MV-4-11 (cell line): ENCODE results near the gene R3HDM2.
"Not testable (repeated sequence)": the region's sequence is repeated elsewhere in the genome, so short reads cannot be mapped to it uniquely, and the experiment has no call there.

Source experiments
- DNase-seq: peaks from one replicate; lab custom pipeline; 2025; lab: John Stamatoyannopoulos, UW

The R3HDM2 gene

DNA sequence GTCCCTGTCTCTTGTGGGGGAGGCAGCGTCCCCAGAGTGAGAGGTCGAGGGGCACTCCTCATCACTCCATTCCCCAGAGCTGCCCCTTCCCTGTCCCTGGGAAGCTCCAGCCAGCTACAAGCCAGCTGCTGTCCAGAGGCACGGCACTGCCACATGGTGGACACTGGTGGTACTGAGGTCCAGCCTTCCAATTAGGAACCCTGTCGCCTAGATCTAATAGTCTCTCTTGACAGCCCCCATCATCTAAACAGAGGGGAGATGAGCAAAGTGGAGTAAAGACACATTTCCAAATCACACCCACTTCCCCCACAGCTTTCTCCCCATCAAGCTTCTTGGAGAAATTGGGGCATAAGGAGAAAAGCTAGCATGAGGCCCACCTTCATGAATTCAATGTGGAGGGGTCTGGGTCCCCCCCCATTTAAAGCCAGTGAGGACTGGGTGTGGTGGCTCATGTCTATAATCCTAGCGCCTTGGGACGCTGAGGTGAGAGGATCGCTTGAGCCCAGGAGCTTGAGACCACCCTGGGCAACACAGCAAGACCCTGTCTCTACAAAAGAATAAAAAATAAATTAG, 22.2 kb upstream of the R3HDM2 start:
- peak; percentile 62 for DNase-seq

DNA sequence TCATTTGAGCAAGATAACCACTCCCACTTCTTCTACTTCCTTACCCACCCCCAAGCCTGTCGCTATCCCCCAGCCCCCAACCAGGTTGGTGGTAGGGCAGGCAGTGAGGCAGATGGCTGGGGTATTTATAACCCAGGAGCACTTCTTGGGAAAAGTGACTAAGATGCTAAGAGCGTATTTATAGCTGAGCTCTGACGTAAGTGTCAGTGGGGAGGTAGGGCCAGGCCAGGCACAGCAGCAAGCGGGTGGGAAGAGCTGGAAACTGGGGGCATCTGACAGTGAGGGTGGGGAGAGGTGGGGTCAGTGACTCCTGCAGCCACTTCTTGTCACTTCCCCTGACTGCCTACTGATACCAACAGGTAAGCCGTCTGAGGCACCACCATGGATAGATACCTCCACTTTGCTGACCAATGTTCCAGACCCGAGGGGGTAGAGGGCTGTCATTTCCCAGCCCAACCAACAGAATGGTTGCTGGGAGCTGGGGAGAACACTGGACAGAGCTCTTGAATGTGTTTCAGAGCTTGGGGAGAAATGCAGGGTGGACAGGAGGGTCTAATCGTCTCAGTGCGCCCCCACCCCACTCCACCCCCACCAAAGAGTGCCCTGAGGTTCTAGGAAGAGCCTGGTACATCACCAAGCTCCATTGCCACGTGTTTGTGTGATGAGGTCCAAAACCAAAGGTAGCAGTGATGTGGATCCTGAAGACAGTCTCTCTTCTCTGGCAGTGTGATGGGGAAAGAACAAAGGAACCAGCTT, 21.5 kb upstream of the R3HDM2 start:
- DNase-seq, result peak; percentile 84

DNA sequence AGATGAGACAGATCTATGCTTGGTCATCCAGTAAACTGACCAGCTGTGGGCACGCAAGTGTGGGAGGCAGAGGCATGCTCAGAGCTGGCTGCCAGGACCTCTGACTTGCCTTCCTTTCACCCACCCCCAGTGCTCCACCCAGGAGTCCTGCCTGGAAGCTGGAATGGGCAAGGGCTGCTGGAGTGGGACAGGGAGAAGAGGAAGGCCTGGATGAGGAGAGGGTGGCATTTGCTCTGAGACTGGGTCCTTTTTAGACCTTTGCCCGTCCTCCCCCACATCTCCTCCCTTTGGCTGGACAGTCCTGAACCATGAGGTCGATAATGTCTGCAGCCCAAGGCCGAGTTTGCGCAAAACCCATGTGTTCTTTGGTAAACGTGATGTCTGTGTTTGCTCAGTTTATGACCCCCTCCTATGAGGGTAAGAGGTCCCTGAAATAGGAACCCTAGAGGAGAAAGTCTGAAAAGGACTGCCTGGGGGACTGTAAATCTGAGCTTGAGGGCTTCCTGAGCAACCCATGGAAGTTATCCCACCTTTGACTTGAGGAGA, 20.5 kb upstream of the R3HDM2 start:
- DNase-seq, result no peak

DNA sequence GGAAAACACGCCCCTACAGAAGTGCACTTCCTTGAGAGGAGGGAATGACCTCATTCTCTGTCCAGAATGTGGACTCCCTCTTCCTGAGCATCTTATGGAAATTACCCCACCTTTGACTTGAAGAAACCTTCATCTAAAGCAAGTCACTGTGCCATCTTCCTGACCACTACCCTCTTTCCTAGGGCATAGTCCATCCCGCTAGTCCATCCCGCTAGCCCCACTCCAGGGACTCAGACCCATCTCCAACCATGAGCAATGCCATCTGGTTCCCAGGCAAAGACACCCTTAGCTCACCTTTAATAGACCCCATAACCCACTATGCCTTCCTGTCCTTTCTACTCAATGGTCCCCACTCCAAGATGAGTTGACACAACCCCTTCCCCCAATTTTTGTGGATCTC, 19.2 kb upstream of the R3HDM2 start:
- no peak for DNase-seq

DNA sequence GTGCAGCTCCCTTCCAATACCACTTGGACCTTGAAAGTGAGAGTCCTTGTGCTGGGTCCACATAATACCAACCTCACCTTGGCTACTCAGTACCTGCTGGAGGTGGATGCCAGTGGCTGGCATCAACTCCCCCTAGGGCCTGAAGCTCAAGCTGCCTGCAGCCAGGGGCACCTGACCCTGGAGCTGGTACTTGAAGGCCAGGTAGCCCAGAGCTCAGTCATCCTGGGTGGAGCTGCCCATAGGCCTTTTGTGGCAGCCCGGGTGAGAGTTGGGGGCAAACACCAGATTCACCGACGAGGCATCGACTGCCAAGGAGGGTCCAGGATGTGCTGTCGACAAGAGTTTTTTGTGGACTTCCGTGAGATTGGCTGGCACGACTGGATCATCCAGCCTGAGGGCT, 18.5 kb upstream of the R3HDM2 start:
- DNase-seq, result no peak

DNA sequence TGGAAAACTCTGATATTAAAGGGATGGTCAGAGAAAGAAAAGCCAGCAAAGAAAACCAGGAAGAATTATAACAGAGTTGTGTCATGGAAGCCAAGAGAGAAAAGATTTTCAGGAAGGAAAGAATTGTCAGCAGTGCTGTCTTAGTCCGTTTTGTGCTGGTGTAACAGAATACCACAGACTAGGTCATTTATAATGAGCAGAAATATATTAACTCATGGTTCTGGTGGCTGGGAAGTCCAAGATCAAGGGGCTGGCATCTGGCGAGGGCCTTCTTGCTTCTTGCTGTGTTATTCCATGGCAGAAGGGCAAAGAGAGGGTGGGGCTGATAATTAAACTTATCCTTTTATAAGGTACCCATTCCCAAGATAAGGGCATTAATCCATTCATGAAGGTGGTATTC, 17.8 kb upstream of the R3HDM2 start:
- DNase-seq, result no peak

DNA sequence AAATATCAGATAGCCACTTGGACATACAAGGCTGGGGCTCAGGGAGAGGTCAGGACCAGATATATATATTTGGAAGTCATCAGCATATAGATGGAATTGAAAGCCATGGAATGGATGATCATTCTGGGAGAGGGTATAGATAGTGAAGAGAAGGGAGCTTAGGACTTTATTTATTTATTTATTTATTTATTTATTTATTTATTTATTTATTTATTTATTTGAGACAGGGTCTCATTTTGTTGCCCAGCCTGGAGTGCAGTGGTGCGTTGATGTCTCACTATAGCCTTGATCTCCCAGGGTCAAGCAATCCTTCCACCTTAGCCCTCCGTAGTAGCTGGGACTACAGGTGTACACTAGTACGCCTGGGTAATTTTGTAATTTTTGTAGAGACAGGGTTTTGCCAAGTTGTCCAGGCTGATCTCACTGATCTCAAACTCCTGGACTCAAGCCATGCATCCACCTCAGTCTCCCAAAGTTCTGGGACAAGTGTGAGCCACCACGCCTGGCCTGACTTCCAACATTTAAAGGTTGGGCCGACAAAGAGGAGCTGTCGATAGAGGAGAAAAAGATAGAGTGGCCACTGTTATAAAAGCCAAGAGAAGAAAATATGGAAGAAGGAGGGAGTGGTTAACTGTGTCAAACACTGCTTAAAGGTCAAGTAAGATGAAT, 15.6 kb upstream of the R3HDM2 start:
- no peak for DNase-seq

DNA sequence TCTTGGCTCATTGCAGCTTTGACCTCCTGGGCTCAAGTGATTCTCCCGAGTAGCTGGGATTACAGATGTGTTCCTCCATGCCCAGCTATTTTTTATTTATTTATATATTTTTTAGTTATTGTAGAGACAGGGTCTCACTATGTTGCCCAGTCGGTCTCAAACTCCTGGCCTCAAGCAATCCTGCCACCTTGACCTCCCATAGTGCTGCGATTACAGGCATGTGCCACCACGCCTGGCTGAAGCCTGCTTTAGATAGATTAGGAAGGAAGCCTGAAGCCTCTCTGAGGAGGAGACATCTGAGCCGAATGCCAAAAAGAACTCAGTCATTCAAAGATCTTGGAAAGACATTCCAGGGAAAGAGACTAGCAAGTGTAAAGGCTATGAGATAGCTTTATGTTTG, 13.9 kb upstream of the R3HDM2 start:
- no peak for DNase-seq

DNA sequence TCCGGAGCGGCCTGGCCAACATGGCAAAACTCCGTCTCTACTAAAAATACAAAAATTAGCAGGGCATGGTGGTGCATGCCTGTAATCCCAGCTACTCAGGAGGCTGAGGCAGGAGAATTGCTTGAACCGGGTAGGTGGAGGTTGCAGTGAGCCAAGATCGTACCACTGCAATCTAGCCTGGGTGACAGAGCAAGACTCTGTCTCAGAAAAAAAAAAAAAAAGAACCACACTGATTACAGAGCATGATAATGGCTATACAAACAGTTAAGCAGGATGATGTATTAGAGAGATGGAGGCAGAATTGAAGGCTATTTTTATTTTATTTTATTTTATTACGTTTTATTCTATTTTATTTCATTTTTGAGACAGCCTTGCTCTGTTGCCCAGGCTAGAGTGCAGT, 13.5 kb upstream of the R3HDM2 start:
- DNase-seq, result not testable (repeated sequence)

DNA sequence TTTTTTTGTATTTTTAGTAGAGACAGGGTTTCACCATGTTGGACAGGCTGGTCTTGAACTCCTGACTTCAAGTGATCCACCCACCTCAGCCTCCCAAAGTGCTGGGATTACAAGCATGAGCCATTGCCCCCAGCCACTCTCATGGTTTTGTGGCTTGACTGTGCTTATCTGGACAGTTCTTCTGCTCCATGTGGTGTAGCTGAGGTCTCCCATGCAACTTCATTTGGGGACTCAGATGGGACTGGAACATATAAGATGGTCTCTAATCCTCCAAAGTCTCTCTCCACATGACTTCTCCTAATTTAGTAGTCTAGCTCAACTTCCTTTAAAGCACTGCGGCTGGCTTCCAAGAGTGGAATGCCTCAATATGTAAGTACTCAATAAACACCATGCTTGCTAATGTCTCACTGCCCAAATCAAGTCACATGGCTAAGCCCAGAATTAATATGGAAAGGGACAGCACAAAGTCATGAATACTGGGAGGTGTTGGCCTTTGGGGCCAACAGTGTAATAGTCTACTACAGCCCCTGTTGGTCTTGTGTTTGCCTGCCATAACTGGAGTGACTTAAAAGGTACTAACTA, 11.1 kb upstream of the R3HDM2 start:
- peak; percentile 25 for DNase-seq

DNA sequence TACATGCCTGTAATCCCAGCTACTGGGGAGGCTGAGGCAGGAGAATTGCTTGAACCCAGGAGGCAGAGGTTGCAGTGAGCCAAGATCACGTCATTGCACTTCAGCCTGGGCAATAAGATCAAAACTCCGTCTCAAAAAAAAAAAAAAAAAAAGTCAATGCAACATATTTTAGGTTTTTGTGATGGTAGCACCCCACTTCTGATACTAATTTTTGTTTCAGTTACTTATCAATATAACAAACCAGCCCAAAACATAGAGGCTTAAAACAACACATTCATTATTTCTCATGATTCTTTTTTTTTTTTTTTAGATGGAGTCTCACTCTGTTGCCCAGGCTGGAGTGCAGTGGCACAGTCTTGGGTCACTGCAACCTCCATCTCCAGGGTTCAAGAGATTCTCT, 10.6 kb upstream of the R3HDM2 start:
- not testable (repeated sequence) for DNase-seq

DNA sequence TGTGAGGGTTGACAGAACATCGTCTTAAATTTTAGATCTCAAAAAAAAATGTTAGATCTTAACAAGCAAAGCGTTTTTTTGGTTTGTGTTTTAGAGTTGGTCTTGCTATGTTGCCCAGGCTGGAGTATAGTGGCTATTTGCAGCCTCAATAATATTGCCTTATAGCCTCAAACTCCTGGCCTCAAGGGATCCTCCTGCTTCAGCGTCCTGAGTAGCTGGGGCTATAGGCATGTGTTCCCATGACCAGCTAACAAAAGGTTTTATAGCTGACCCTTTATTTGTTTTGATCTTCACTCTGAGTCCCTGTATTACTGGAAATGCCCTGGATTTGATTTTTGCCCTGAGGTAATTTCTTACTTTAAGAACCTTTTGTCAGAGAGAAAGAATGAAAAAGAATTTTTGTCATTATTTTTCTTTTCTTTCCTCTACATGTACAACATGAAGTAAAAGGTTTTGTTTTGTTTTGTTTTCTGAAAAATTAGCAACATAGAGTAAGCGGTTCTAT, 9.0 kb upstream of the R3HDM2 start:
- no peak for DNase-seq

DNA sequence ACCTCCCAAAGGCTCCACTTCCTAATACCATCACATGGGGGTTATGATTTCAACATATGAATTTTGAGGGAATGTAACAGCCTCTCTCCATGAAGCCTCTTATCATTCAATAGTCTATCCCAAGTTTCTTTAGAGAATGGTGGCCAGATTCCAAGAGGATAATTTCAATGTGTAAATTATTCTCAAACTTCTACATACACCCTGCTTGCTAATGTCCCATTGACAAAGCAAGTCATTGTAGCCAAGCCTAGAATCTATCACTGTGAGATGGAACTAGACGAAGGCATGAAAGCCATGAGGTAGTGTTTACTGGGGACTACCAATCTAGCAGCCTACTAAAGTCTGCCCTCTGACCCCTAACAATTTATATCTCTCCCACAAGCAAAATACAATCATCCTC, 7.6 kb upstream of the R3HDM2 start:
- DNase-seq, result no peak

DNA sequence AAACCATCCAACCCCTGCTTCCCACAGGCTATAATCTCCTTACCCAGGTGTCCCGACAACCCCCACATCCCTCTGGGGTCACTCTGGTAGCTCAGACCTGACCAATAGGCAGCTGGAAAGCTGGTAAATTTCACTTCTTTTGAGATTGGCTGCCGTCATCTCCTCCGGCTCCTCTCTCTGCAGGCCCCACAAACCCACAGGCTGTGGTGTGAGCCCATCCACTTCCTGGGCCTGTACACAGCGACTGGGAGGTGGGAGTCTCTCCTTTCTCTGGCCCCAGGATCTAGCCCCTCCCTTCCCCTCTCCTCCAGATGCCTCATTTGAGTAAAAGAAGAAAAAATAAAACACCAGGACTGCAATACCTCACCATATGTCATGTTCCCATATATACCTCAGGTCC, 4.5 kb upstream of the R3HDM2 start:
- DNase-seq, result peak; percentile 68

DNA sequence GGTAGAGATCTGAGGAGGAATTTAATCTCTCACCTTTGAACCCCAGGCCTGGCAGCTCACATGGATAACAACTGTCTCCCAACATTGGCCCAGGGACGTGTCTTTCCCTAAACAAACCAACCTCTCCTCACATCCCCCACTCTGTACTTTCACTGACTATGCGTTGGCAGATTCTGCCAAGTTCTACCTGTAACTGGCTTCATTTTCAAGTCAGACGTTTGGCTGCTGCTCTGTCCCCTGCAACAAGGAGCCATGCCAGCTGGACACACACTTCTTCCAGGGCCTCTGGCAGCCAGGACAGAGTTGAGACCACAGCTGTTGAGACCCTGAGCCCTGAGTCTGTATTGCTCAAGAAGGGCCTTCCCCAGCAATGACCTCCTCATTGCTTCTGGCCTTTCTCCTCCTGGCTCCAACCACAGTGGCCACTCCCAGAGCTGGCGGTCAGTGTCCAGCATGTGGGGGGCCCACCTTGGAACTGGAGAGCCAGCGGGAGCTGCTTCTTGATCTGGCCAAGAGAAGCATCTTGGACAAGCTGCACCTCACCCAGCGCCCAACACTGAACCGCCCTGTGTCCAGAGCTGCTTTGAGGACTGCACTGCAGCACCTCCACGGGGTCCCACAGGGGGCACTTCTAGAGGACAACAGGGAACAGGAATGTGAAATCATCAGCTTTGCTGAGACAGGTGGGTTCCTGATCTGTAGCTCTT, 3.8 kb upstream of the R3HDM2 start, which contains the start of gene INHBC:
Gene INHBC (plus strand): TSS at position 268 of the 707 bp plus-strand sequence. CDS start 103 bp downstream, at position 371.
- DNase-seq, result no peak

DNA sequence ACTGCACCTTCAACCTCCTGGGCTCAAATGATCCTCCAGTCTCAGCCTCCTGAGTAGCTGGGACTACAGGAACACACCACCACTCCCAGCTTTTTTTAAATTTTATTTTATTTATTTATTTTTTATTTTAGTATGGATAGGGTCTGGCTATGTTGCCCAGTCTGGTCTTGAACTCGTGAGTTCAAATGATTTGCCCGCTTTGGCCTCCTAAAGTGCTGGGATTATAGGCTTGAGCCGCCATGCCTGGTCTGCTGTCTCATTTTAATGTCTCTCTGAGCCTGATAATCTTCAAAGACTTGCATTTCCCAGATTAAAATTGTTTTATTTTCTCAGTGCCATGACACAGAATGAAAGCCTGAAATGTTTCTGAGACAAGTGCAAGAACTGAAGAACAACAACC, 2.5 kb upstream of the R3HDM2 start:
- no peak for DNase-seq

DNA sequence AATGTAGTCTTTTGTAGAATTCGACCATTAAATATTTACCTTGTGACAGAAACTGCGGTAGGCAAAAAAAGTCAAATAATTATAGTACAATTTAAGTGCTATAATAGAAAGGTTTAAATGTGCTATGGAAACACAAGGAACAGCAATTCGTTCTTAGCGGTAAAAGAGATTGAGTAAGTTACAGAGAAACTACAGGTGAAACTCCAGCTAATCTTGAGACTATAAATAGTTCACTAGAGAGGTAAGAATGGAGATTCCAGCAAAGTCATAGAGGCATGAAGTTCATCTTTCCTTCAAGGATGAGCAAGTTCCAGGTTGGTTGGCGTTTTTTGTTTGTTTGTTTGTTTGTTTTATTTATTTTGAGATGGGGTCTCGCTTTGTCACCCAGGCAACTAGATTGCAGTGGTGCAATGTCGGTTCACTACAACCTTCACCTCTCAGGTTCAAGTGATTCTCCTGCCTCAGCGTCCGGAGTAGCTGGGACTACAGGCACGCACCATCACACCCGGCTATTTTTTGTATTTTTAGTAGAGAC, 878 bp upstream of the R3HDM2 start:
- no peak for DNase-seq

DNA sequence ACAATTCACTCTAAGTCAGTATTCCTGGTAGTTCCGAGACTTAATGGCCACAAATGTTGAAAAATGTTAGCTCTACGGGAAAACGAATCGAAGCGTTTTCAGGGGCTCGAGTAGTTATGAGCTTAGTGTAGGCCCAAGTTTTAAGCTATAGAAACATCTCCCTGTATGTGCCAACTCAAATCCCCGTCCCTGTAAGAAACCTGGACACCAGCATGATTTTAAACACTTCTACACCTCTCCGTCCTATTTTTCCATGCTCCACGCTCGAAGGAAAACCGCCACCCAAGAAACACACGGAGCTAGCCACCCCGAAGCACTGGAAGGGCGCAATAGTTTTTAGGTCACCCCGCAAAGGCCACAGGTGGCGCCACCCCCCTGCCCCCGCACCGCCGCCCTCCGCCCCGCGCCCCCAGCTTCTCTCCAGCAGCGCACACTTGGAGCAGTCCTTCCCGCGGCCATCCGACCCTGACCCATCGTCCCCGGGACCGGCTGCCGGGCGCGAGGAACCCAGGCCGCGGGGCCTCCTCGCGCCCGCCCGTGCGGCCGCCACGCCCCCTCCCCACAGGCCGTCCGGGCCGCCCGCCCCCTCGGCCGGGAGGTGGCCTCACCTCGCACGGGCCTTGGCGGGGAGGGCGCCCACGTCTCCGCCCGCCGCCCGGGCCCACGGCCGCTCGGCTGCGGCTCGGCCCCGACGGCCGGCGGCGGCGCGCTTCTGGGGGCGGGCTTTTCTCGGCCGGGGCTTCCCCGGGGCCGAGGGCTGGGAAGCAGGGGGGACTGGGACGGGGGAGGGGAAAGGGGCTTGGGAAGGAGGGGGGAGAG, 522 bp downstream of the R3HDM2 start:
- DNase-seq, result no peak

DNA sequence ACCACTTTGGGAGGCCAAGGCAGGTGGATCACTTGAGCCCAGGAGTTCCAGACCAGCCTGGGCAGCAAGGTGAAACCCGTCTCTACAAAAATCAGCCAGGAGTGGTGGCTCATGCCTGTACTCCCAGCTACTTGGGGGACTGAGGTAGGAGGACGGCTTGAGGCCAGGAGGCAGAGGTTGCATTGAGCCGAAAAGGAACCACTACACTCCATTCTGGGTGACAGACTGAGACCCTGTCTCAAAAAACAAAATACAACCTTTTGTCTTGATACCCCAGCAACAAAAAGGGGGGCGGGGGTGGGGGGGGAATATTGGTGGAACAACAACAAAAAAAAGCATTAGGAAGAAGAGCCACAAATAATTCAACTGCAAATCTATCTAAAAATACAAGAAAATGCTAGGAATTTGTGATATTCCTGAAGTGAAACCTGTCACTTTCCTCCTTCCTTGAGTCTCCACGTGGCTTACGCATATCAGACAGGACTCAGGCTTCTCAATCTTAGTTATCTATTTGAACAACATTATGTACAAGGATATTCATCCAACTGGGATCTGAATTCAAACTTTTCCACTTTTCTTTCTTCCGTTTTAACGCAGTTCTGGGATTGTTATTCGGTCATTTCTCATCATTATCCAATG, 1.3 kb downstream of the R3HDM2 start:
- no peak for DNase-seq

DNA sequence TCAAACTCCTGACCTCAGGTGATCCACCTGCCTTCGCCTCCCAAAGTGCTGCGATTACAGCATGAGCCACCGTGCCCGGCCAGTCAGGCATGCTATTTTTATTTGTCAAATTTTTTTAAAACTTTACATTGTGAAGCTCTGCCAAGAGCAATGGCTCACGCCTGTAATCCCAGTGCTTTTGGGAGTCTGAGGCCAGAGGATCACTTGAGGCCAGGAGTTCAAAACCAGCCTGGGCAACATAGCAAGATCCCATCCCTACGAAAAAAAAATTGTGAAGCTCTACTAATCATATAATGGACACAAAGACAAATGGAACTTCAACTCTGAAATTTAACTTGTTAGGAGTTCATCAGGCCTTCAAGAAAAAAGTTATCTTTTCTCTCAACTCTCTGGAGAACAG, 1.9 kb downstream of the R3HDM2 start:
- no peak for DNase-seq
